KMS-11 (cell line): Measurements from ENCODE around the gene LIMS3.
"Not testable (repeated sequence)": the region's sequence is repeated elsewhere in the genome, so short reads cannot be mapped to it uniquely, and the experiment has no call there.

Experiments used
- H2AFZ ChIP-seq: fragments of 200-600 bp; sonication (generic); 2 replicates; pipeline ENCODE4 v1.6.1; 2016; ENCODE audit warnings: antibody characterized with exemption, mixed run types, low read depth
- H3K27ac ChIP-seq: fragments of 200-600 bp; sonication (generic); 2 replicates; pipeline ENCODE4 v1.6.1; 2016; ENCODE audit warnings: mild to moderate bottlenecking, mixed run types
- H3K27me3 ChIP-seq: fragments of 200-600 bp; sonication (generic); 2 replicates; pipeline ENCODE4 v1.6.1; 2017; ENCODE audit warnings: mild to moderate bottlenecking, low read depth, mixed run types, moderate library complexity; ENCODE audit not compliant: insufficient read depth
- H3K36me3 ChIP-seq: fragments of 200-600 bp; sonication (generic); 2 replicates; pipeline ENCODE4 v1.6.1; 2017; ENCODE audit warnings: mild to moderate bottlenecking, mixed run types; ENCODE audit not compliant: insufficient read depth
- H3K4me1 ChIP-seq: fragments of 200-600 bp; sonication (generic); 2 replicates; pipeline ENCODE4 v1.6.1; 2016; ENCODE audit warnings: mild to moderate bottlenecking, low read depth, mixed run types; ENCODE audit not compliant: poor library complexity, severe bottlenecking
- H3K4me2 ChIP-seq: fragments of 200-600 bp; sonication (generic); 2 replicates; pipeline ENCODE4 v1.7.0; 2016; ENCODE audit warnings: mild to moderate bottlenecking, mixed run types
- H3K4me3 ChIP-seq: fragments of 200-600 bp; sonication (generic); IDR thresholded peaks from 2 replicates; pipeline ENCODE4 v1.6.1; 2017; ENCODE audit warnings: low read depth, low read length, mixed read lengths; ENCODE audit not compliant: insufficient read depth
- H3K79me2 ChIP-seq: fragments of 200-600 bp; sonication (generic); 2 replicates; pipeline ENCODE4 v1.6.1; 2016; ENCODE audit warnings: low read depth, mixed run types; ENCODE audit not compliant: insufficient read depth
- H3K9ac ChIP-seq: fragments of 200-600 bp; sonication (generic); 2 replicates; pipeline ENCODE4 v1.6.1; 2016; ENCODE audit warnings: mild to moderate bottlenecking, mixed run types
- H4K20me1 ChIP-seq: fragments of 200-600 bp; sonication (generic); 2 replicates; pipeline ENCODE4 v1.6.1; 2016; ENCODE audit warnings: mild to moderate bottlenecking, mixed run types; ENCODE audit not compliant: insufficient read depth

LIMS3 gene

GRCh38 chr2:109895090-109895869 is 3.2 kb upstream of the LIMS3 start:
- H4K20me1 ChIP-seq, H3K9ac ChIP-seq, H3K79me2 ChIP-seq, H3K36me3 ChIP-seq, H3K4me3 ChIP-seq, H2AFZ ChIP-seq, H3K4me2 ChIP-seq, H3K4me1 ChIP-seq, H3K27me3 ChIP-seq, H3K27ac ChIP-seq: not testable (repeated sequence)

DNA sequence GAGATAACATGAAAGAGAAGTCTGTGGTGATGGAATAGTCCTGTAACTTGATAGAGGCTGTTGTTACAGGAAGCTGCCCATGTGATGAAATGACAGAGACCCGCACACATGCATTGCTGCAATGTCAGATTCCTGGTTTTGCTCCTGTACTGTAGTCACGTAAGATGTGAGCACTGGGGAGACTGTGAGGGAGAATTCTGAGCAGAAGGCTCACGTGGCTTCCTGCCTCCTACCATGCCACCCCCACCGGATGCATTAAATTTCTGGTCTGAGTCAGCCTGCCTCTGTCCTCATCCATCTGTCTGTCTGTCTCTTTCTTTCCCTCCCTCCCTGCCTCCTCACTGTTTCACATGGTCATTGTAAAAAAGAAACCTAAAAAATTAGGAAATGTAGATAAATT is 2.3 kb upstream of the LIMS3 start:
- H3K4me3 ChIP-seq, H3K9ac ChIP-seq, H3K4me2 ChIP-seq, H3K36me3 ChIP-seq, H3K27ac ChIP-seq, H3K27me3 ChIP-seq, H4K20me1 ChIP-seq, H2AFZ ChIP-seq, H3K4me1 ChIP-seq, H3K79me2 ChIP-seq: not testable (repeated sequence)

DNA sequence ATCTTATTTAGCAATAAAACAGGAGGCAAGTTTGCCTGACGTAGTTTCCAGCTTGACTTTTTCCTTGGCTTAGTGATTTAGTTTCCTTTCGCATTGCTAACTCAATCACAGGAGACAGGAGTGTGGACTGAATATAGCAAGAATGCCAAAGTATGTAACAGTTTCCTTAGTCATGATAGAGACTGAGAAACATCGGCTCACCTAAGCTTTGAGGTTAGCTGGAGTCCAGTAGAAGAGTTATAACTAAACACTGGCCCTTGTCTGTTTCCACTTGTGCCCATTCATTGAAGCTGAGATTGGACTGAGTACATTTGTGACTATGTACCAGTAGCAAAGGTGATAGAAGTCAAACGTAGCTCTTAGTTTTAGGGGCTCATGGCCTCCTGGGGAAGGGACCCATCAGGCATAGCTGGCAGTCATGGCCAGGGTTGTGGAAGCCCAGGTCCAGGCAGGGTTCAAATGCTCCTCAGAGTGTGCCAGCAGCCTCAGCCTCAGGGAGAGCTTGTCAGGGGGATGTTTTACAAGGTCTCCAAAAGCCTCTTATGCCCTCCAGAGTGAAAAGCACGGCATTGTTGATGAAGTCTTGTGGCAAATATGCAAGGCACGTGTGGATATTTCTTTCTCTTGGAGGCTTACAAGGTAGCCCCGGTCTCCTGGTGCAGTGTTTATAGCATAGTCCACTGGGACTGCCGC is 573 bp upstream of the LIMS3 start:
- H2AFZ ChIP-seq, H3K4me3 ChIP-seq, H3K27ac ChIP-seq, H3K9ac ChIP-seq, H4K20me1 ChIP-seq, H3K79me2 ChIP-seq, H3K4me2 ChIP-seq, H3K36me3 ChIP-seq, H3K4me1 ChIP-seq, H3K27me3 ChIP-seq: not testable (repeated sequence)

DNA sequence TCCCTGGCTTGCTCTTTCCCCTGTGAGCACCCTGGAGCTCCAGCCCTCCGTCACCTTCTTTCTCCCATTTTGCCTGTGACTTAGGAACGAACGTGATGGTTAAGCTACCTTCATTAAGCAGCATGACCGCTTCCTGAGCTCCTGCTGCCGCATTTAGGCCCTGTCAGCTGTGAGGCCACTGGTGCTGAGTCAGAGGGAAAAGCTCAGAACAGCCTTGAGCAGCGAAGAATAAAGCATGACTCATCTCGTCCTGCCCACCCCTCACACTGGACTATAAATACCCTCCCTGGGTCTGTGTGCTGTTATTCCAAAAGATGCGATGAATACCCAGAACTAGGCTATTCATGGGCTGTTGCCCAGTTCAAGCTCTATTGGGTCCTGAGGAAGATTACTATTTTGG is 7.3 kb downstream of the LIMS3 start:
- H3K27me3 ChIP-seq, H3K4me1 ChIP-seq, H3K4me3 ChIP-seq, H3K9ac ChIP-seq, H3K27ac ChIP-seq, H2AFZ ChIP-seq, H4K20me1 ChIP-seq, H3K79me2 ChIP-seq, H3K4me2 ChIP-seq, H3K36me3 ChIP-seq: not testable (repeated sequence)

GRCh38 chr2:109908626-109909025 is 10.1 kb downstream of the LIMS3 start:
- not testable (repeated sequence) for H3K27ac ChIP-seq, H3K79me2 ChIP-seq, H3K4me1 ChIP-seq, H3K36me3 ChIP-seq, H4K20me1 ChIP-seq, H3K27me3 ChIP-seq, H2AFZ ChIP-seq, H3K4me2 ChIP-seq, H3K9ac ChIP-seq, H3K4me3 ChIP-seq

GRCh38 chr2:109910789-109911188 is 12.3 kb downstream of the LIMS3 start:
- not testable (repeated sequence) for H3K27me3 ChIP-seq, H3K4me1 ChIP-seq, H3K27ac ChIP-seq, H3K4me3 ChIP-seq, H3K4me2 ChIP-seq, H2AFZ ChIP-seq, H3K9ac ChIP-seq, H4K20me1 ChIP-seq, H3K79me2 ChIP-seq, H3K36me3 ChIP-seq

DNA sequence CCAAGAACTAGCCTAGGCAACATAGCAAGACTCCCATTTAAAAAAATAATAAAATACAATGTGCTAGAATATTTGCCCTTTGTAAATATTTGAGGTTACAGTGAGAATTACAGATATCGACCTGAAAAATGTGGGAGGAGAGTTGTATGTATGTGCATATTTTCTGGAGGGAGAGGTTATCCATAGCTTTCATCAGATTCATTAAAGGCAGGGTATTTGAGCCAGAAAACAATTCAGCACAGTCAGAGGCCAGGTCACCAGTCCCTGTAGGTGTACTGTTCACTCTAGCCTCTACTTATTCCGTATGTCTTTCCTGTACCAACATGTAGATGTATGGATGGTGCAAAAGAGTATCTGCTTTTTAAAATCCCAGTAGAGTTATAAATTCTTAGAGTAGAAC is 15.4 kb downstream of the LIMS3 start:
- not testable (repeated sequence) for H3K4me1 ChIP-seq, H3K79me2 ChIP-seq, H4K20me1 ChIP-seq, H3K27me3 ChIP-seq, H3K36me3 ChIP-seq, H3K9ac ChIP-seq, H2AFZ ChIP-seq, H3K27ac ChIP-seq, H3K4me3 ChIP-seq, H3K4me2 ChIP-seq

GRCh38 chr2:109914552-109914951 is 16.1 kb downstream of the LIMS3 start:
- H3K4me1 ChIP-seq, H4K20me1 ChIP-seq, H2AFZ ChIP-seq, H3K4me3 ChIP-seq, H3K27ac ChIP-seq, H3K27me3 ChIP-seq, H3K79me2 ChIP-seq, H3K9ac ChIP-seq, H3K36me3 ChIP-seq, H3K4me2 ChIP-seq: not testable (repeated sequence)

DNA sequence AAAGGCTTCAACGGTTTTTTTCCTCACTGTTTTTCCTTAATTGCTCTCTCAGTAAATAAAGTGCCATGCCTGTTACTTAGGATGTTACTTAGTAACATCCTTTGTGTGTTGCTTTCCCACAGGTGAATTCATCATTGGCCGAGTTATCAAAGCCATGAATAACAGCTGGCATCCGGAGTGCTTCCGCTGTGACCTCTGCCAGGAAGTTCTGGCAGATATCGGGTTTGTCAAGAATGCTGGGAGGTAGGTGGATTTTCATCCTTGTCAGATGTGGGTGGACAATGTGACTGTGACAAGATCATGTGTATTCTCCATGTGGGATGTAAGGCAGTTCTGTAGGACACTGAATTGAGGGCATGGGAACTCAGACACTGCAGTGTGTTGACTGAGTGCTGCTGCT is 17.3 kb downstream of the LIMS3 start:
- H2AFZ ChIP-seq, H3K4me1 ChIP-seq, H3K4me3 ChIP-seq, H3K27ac ChIP-seq, H3K9ac ChIP-seq, H3K36me3 ChIP-seq, H4K20me1 ChIP-seq, H3K79me2 ChIP-seq, H3K27me3 ChIP-seq, H3K4me2 ChIP-seq: not testable (repeated sequence)

DNA sequence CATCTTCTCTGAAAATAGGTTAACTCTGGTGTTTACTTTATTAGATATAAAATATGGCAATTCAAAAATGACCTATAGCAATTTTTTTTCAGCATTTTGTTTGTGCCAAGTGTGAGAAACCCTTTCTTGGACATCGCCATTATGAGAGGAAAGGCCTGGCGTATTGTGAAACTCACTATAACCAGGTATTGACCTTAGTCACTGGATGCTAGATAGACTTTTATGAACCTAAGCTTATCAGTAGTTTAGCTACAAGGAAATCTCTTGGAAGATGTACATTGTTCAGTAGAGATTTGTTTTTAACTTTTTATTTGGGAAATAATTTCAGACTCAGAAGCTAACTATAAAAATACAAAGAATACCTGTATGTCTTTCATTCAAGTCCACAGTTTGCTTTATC is 21.7 kb downstream of the LIMS3 start:
- not testable (repeated sequence) for H3K4me1 ChIP-seq, H3K79me2 ChIP-seq, H3K9ac ChIP-seq, H3K27ac ChIP-seq, H3K4me3 ChIP-seq, H4K20me1 ChIP-seq, H3K36me3 ChIP-seq, H3K27me3 ChIP-seq, H3K4me2 ChIP-seq, H2AFZ ChIP-seq
